ENCODE results near the gene DUSP19. TPM values are rescaled to one million over a fixed set of nuclear protein-coding genes. Genes with fewer than 3 reads are reported as not detected.

DUSP19 gene
- total and polyA plus RNA-seq, 2 of the 8 experiments (the other 6 are each of a cell fraction or from before 2014, with no cell fraction given), result 0.73 to 2.3 TPM

- Histone ChIP-seq H3K4me3 (ENCODE audit: extremely low read depth in 1 of 4, insufficient read depth in 2 of 4, low read depth in 3 of 4, low read length in 4 of 4) (no peak overlapping the region), H2AFZ (ENCODE audit: low read length) (no peak overlapping the region), H2BK5ac (ENCODE audit: low read depth, low read length) (no peak overlapping the region), H2BK15ac (ENCODE audit: low read length) (no peak overlapping the region), H2BK12ac (ENCODE audit: low read depth, low read length) (no peak overlapping the region), H4K5ac (ENCODE audit: insufficient read length, low read depth, low read length) (no peak overlapping the region), H3K9ac (replicated peaks in 1 of 4; ENCODE audit: extremely low read depth in 1 of 4, low read depth in 3 of 4, low read length in 3 of 4) (peak overlapping the region in 1 of 4 experiments; percentile 15; a peak in 2 of 7 replicates), H3K27me3 (replicated peaks in 1 of 4; ENCODE audit: control insufficient read depth in 3 of 4, extremely low read depth in 1 of 4, insufficient read depth in 3 of 4, low read length in 3 of 4) (no peaks in the 10 kb centered on the region), H2AK5ac (ENCODE audit: low read depth, low read length) (no peak overlapping the region), H3K9me3 (ENCODE audit: insufficient read depth in 2 of 2, low read depth in 1 of 2, low read length in 1 of 2) (no peaks in the 10 kb centered on the region), H3K56ac (replicated peaks; ENCODE audit: insufficient read length, low read depth, low read length) (no peak overlapping the region), H4K20me1 (replicated peaks in 1 of 2; ENCODE audit: control insufficient read depth in 1 of 2, insufficient read depth in 2 of 2, low read length in 2 of 2) (peaks cover 6 to 12% of the 10 kb centered on the region in 2 experiments), H3K27ac (ENCODE audit: low read depth, low read length) (no peak overlapping the region), H2BK120ac (replicated peaks; ENCODE audit: low read depth, low read length) (no peak overlapping the region), H3K4ac (replicated peaks; ENCODE audit: insufficient read length, low read depth, low read length) (no peak overlapping the region), H4K8ac (ENCODE audit: extremely low read depth, insufficient read depth, low read length) (no peak overlapping the region), H3K4me2 (ENCODE audit: insufficient read depth in 1 of 2, low read depth in 2 of 2, low read length in 2 of 2) (0 out of 4 replicates have a peak overlapping the region, but pooled peaks of 1 of the 2 experiments have one; percentile 18), H3K14ac (ENCODE audit: insufficient read length) (no peak overlapping the region), H3K79me2 (ENCODE audit: control insufficient read depth in 1 of 2, insufficient read depth in 2 of 2, low read length in 2 of 2) (peaks cover 38 to 100% of the 10 kb centered on the region in 2 experiments), H3K79me1 (ENCODE audit: low read depth, low read length) (no peaks in the 10 kb centered on the region), H3K36me3 (ENCODE audit: control insufficient read depth in 2 of 4, insufficient read depth in 4 of 4, low read length in 3 of 4) (no peaks in the 10 kb centered on the region), H3K23me2 (ENCODE audit: low read depth, low read length) (no peaks in the 10 kb centered on the region), H2BK20ac (ENCODE audit: low read length) (no peak overlapping the region), H3K18ac (ENCODE audit: extremely low read depth, low read length) (no peak overlapping the region), H3K4me1 (replicated peaks in 1 of 4; ENCODE audit: control insufficient read depth in 3 of 4, insufficient read depth in 4 of 4, low read length in 3 of 4) (peaks cover 0 to 3% (median 1%) of the 10 kb centered on the region in 4 experiments; a peak in 3 of 7 replicates), H3K23ac (ENCODE audit: insufficient read length) (no peak overlapping the region), H4K91ac (replicated peaks; ENCODE audit: insufficient read length, low read length) (no peak overlapping the region)
- TF ChIP-seq SP1 (IDR thresholded peaks at IDR 0.05; ENCODE audit: low read depth, low read length) (no peak), YY1 (IDR thresholded peaks at IDR 0.05; ENCODE audit: low read depth, low read length) (no peak)
- 92% methylated on average over 4 of the region's 4 CpGs; no CpG with 5 or more reads in 1 of the 2 experiments for WGBS, 2 experiments (ENCODE audit: extremely low coverage in 1 of 2, insufficient coverage in 1 of 2, insufficient read length in 1 of 2, insufficient replicate concordance in 2 of 2, low coverage in 1 of 2, low lambda C conversion rate in 2 of 2, missing lambda C conversion rate in 1 of 2)
- ChIA-PET POLR2A (ENCODE audit: partially characterized antibody) (interaction anchor here (1.0 to 1.5 kb wide), 6 partner anchors 9 to 93 kb away, joined by 3 to 4 read pairs (median 3); no protein-coding TSS in a partner anchor), CTCF (ENCODE audit: partially characterized antibody) (interaction anchor here (0.7 to 1.2 kb wide), 3 partner anchors 10 to 52 kb away, joined by 3 read pairs; no protein-coding TSS in a partner anchor)
- FAIRE-seq (no peak), DNase-seq (ENCODE audit: low read depth in 1 of 2, low spot score in 2 of 2) (no peak)
Measured at GRCh38 chr2:183031911-183032794, 46.4 kb upstream of the DUSP19 start.
